ENCODE data around the gene GIGYF1. TPM values are rescaled to one million over a fixed set of nuclear protein-coding genes. Genes with fewer than 3 reads are reported as not detected.
A peak's percentile ranks its signal among the peaks of the same experiment; 100 is the strongest.
"Not testable (repeated sequence)": the region's sequence is repeated elsewhere in the genome, so short reads cannot be mapped to it uniquely, and the experiment has no call there.

GIGYF1 gene, protein sequence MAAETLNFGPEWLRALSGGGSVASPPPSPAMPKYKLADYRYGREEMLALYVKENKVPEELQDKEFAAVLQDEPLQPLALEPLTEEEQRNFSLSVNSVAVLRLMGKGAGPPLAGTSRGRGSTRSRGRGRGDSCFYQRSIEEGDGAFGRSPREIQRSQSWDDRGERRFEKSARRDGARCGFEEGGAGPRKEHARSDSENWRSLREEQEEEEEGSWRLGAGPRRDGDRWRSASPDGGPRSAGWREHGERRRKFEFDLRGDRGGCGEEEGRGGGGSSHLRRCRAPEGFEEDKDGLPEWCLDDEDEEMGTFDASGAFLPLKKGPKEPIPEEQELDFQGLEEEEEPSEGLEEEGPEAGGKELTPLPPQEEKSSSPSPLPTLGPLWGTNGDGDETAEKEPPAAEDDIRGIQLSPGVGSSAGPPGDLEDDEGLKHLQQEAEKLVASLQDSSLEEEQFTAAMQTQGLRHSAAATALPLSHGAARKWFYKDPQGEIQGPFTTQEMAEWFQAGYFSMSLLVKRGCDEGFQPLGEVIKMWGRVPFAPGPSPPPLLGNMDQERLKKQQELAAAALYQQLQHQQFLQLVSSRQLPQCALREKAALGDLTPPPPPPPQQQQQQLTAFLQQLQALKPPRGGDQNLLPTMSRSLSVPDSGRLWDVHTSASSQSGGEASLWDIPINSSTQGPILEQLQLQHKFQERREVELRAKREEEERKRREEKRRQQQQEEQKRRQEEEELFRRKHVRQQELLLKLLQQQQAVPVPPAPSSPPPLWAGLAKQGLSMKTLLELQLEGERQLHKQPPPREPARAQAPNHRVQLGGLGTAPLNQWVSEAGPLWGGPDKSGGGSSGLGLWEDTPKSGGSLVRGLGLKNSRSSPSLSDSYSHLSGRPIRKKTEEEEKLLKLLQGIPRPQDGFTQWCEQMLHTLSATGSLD (N-terminal part only)
- total RNA-seq = 10 to 100 TPM; 25.8 to 31.0 TPM
- long read RNA-seq, partial matches to known transcripts = 1 of 4 reads
- long read RNA-seq, other reads (novel, unspliced or antisense) = 3 of 4 reads

DNA sequence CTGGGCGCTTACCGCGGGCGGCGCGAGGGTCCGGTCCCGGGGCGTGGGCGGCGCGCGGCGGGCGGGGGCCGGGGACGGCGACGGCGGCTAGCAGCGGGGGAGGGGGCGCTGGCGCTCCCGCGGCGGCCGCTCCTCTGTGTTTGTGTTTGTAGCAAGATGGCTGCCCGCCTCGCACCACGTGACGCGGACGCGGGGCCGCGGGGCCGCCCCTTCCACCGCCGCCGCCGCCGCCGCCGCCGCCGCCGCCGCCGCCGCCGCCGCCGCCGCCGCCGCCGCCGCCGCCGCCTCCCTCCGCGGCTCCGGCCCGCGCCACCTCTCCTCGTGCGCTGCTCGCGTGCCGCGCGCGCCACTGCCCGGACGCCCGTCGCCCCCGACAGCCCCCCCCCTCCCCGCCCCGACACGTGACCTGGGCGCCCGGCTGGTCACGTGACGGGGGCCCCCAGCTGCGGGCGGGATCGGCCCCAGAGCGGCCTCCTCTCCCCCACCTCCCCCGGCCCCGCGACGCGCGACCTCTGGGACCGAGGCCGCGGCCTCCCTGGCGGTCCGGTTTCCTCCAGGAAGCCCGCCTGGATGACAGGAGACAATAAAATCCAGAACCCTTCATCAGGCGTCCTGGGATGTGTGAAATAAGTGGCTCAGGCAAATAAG lies at the start of gene GIGYF1:
Gene GIGYF1, minus strand, starts transcription at position 153 of the 648 bp plus-strand sequence. CDS start 6,012 bp downstream, outside the sequence.
- DNase-seq (peak; percentile 88), ATAC-seq (peak; percentile 43 to 60)
- intact Hi-C loops (cut with DNase I) = loop anchor here in 1 of 2 donors (5.0 kb wide), 2 partner anchors 132 to 217 kb away; partner anchors contain the start of gene TSC22D4

DNA sequence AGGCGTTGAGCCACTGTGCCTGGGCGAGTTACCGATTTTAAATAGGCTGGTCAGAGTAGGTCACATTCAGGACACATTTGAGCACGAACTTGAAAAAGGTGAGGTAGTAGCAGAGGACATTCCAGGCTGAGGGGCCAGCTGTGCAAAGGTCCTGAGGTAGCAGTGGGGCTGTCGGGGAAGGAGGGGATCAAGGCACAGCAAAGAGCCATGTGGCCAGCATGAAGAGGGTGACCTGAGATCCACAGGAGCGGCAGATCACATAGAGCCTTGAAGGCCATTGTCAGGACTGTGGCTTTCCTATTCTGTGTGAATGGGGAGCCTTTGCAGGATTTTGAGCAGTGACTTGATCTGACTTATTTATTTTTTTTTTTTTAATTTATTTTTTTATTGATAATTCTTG lies 45.9 kb upstream of the GIGYF1 start:
- no peak for ATAC-seq
- no peak for DNase-seq
- intact Hi-C loops (cut with DNase I) = no loop called here

DNA sequence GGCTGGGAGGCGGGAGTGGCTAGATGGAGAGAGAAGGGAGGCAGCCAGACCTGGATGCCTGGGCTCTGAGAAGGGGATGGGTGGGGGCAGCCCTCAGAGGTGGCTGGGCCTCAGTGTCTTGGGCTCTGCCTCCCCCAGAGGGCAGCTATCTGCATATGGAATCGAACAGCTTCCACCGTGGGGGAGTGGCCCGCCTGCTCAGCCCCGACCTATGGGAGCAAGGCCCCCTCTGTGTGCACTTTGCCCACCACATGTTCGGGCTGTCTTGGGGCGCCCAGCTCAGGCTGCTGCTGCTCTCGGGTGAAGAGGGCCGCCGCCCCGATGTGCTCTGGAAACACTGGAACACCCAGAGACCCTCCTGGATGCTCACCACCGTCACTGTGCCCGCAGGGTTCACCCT lies 42.6 kb upstream of the GIGYF1 start:
- intact Hi-C loops (cut with DNase I) = no loop called here
- ATAC-seq (no peak), DNase-seq (no peak)

DNA sequence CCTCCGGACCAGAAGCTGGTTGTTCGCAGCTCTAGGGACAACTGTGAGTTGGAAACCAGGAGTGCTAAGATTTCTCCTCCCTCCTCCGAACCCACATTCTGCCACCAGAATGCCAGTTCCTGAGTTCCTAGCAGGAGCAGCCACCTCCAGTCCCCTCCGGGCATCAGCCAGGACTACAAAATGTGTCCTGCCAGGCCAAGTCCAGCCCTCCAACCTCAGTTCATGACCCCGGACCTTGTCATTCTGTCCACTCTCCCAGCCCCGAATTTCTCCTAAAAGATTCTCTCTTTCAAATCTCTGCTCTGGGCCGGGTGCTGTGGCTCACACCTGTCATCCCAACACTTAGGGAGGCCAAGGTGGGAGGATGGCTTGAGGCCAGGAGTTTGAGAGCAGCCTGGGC lies 41.7 kb upstream of the GIGYF1 start:
- ATAC-seq = no peak
- intact Hi-C loops (cut with DNase I) = no loop called here
- no peak for DNase-seq

DNA sequence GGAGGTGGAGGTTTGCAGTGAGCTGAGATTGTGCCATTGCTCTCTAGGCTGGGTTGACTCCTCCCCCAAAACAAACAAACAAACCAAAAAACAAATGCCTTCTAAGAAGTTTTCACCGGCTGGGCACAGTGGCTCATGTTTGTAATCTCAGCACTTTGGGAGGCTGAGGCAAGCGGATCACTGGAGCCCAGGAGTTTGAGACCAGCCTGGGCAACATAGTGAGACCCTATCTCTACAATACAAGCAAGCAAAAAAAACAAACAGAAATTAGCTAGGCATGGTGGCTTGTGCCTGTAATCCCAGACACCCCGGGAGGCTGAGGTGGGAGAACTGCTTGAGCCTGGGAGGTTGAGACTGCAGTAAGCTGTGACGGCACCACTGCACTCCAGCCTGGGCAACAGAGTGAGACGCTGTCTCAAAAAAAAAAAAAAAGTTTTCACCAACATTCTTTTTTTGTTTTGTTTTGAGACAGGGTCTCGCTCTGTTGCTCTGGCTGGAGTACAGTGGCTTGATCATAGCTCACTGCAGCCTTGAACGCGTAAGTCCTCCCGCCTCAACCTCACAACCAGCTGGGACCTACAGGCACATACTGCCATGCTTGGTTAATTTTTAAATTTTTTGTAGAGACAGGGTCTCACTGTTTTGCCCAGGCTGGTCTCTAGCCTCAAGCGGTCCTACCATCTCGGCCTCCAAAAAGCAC lies 38.0 kb upstream of the GIGYF1 start:
- intact Hi-C loops (cut with DNase I) = no loop called here
- ATAC-seq = no peak

DNA sequence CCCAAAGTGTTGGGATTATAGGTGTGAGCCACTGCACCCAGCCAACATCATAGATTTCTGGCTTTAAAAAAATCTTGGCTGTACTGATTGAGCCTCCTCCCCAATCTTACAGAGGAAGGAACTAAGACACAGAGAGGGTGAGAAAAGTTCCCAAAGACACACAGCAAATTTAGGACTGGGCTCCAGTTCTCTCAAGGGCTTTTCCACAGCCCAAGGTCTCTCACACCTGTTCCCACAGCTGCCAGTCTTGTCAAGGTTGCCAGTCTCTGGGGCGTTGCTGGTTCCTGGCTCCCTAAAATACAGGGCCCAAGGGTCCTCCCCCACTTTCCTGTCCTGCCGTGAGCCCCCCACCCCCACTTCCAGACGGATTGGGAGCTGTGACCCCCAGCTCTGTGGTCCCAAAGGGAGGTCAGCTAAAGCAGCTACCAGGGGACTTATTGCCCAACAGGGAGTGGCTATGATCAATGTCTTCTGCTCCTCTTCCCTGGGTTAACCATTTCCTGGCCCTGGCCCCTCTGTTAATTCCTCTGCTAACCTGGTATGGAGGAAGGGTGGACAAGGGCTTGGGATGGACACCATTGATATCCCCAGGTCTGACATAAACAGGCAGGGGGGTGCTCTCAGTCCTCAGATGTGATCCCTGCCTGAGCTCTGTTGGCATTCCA lies 36.2 kb upstream of the GIGYF1 start:
- no peak for ATAC-seq
- intact Hi-C loops (cut with DNase I) = no loop called here
- DNase-seq = no peak

More for the DNA sequence above, 38.0 kb upstream of the GIGYF1 start:
- no peak for DNase-seq

DNA sequence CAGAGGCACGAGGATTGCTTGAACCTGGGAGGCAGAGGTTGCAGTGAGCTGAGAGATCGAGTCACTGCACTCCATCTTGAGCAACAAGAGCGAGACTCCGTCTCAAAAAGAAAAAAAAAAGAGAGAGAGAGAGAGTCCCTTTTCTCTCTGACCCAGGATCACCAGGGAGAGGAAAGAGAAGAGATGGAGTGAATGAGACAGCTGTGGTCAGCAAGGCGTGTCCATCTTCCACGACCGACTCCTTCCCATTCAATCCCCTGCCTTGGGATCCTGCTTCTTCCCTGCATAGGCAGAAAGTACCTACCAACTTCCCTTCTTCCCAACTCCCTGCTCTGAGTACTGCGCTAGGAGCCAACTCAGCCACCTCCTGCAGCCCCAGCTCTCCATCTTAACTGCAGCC lies 34.1 kb upstream of the GIGYF1 start:
- DNase-seq (no peak), ATAC-seq (no peak)
- intact Hi-C loops (cut with DNase I) = no loop called here

DNA sequence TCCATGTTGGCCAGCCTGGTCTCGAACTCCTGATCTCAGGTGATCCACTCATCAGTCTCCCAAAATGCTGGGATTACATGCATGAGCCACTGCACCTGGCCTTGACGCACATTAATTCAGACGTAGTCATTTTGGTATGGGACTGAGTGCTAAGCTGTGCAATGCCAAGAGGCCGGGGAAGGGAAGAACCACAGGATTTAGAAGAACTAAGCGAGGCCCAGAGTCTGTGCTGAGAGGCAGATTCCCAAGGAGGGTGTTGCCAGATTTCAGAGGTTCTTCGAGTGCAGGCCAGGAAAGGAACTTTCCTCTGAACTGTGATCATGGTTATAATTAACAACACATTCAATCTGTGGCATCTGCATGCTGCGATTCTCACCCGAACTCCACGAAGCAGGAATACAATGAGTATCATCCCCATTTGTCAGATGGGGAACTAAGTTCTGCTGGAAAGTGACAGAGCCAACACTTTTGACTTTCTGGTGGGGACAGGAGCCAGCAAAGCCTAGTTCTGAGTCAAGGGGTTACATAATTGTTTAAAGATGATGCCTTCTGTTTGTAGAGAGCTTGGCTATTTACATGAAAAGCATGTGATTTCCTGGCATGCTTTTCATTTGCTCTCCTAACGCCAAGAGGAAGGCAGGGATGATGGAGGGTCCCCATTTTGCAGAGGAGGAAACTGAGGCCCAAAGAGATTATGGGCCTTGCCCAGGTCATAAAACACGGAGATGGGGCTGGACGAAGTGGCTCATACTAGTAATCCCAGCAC lies 33.1 kb upstream of the GIGYF1 start:
- ATAC-seq (no peak), DNase-seq (no peak)
- intact Hi-C loops (cut with DNase I) = no loop called here

DNA sequence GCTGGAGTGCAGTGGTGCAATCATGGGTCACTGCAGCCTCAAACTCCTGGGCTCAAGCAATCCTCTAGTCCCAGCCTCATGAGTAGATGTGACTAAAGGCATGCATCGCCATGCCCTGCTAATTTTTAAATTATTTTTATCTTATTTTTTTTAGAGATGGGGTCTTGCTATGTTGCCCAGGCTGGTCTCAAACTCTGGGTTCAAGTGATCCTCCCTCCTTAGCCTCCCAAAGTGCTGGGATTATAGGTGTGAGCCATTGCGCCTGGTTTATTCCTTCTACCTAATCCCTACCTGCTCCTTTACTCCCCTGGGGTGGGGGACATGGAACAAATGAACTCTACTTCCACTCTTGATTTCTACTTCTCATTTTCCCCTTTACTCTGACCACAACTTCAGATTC lies 30.3 kb upstream of the GIGYF1 start:
- DNase-seq, ATAC-seq: not testable (repeated sequence)
- intact Hi-C loops (cut with DNase I) = loop anchor here in 1 of 2 donors (5.0 kb wide), 1 partner anchor 133 kb away; no protein-coding TSS in a partner anchor

DNA sequence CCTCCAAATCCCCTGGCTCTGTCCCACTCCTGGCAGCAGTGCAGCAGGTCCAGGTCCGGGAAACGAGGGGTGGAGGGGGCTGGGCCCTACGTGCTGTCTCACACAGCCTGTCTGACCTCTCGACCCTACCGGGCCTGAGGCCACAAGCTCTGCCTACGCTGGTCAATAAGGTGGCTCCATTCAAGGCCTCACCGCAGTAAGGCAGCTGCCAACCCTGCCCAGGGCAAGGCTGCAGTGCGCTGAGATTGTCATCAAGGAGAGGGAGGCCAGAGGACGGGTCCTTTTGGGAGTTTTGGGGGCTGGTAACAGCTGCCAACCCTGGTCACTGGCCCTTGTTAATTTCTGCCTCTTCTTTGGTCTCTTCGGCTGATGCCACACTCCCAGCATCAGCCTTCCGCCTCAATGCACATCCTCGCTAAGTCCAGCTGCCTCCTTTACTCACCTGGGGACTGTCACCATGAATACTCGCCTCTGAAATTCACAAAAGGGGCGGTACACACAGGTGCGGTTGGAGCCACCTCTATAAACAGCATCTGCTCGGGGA lies 29.8 kb upstream of the GIGYF1 start:
- ATAC-seq = no peak
- DNase-seq = no peak
- intact Hi-C loops (cut with DNase I) = loop anchor here in 1 of 2 donors (5.0 kb wide), 1 partner anchor 133 kb away; no protein-coding TSS in a partner anchor

DNA sequence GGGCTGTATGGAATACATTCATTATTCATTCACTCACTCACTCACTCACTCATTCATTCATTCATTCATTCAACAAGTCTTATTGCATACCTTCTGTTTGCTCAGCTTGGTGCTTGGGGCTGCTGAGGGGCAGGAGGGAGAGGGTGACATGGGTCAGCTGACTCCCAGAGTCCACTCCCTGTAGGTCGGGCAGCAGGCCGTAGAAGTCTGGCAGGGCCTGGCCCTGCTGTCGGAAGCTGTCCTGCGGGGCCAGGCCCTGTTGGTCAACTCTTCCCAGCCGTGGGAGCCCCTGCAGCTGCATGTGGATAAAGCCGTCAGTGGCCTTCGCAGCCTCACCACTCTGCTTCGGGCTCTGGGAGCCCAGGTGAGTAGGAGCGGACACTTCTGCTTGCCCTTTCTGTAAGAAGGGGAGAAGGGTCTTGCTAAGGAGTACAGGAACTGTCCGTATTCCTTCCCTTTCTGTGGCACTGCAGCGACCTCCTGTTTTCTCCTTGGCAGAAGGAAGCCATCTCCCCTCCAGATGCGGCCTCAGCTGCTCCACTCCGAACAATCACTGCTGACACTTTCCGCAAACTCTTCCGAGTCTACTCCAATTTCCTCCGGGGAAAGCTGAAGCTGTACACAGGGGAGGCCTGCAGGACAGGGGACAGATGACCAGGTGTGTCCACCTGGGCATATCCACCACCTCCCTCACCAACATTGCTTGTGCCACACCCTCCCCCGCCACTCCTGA lies 28.6 kb upstream of the GIGYF1 start:
- DNase-seq (no peak), ATAC-seq (peak in 1 of 2 donors; percentile 6)
- intact Hi-C loops (cut with DNase I) = loop anchor here in 1 of 2 donors (5.0 kb wide), 1 partner anchor 135 kb away; no protein-coding TSS in a partner anchor

DNA sequence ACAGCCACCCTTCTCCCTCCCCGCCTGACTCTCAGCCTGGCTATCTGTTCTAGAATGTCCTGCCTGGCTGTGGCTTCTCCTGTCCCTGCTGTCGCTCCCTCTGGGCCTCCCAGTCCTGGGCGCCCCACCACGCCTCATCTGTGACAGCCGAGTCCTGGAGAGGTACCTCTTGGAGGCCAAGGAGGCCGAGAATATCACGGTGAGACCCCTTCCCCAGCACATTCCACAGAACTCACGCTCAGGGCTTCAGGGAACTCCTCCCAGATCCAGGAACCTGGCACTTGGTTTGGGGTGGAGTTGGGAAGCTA lies 27.4 kb upstream of the GIGYF1 start:
- DNase-seq (no peak), ATAC-seq (no peak)
- intact Hi-C loops (cut with DNase I) = loop anchor here in 1 of 2 donors (5.0 kb wide), 1 partner anchor 136 kb away; no protein-coding TSS in a partner anchor

DNA sequence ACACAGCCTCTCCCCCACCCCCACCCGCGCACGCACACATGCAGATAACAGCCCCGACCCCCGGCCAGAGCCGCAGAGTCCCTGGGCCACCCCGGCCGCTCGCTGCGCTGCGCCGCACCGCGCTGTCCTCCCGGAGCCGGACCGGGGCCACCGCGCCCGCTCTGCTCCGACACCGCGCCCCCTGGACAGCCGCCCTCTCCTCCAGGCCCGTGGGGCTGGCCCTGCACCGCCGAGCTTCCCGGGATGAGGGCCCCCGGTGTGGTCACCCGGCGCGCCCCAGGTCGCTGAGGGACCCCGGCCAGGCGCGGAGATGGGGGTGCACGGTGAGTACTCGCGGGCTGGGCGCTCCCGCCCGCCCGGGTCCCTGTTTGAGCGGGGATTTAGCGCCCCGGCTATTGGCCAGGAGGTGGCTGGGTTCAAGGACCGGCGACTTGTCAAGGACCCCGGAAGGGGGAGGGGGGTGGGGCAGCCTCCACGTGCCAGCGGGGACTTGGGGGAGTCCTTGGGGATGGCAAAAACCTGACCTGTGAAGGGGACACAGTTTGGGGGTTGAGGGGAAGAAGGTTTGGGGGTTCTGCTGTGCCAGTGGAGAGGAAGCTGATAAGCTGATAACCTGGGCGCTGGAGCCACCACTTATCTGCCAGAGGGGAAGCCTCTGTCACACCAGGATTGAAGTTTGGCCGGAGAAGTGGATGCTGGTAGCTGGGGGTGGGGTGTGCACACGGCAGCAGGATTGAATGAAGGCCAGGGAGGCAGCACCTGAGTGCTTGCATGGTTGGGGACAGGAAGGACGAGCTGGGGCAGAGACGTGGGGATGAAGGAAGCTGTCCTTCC lies 26.8 kb upstream of the GIGYF1 start:
- intact Hi-C loops (cut with DNase I) = loop anchor here in 1 of 2 donors (5.0 kb wide), 1 partner anchor 136 kb away; no protein-coding TSS in a partner anchor
- DNase-seq (no peak), ATAC-seq (no peak)

DNA sequence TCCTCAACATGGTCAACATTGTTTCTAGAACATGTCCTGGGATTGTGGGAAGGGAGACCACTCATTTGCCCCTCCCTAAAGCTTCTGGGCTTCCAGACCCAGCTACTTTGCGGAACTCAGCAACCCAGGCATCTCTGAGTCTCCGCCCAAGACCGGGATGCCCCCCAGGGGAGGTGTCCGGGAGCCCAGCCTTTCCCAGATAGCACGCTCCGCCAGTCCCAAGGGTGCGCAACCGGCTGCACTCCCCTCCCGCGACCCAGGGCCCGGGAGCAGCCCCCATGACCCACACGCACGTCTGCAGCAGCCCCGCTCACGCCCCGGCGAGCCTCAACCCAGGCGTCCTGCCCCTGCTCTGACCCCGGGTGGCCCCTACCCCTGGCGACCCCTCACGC lies 26.2 kb upstream of the GIGYF1 start, which contains the start of gene EPO:
Gene EPO, plus strand, starts transcription at position 190 of the 392 bp plus-strand sequence. CDS start 513 bp downstream, outside the sequence.
- intact Hi-C loops (cut with DNase I) = loop anchor here in 1 of 2 donors (5.0 kb wide), 1 partner anchor 137 kb away; no protein-coding TSS in a partner anchor
- DNase-seq = no peak
- ATAC-seq = no peak

All from left cardiac atrium (tissue), 4 donors.